ENCODE measurements around the gene C9orf78. TPM values are rescaled to one million over a fixed set of nuclear protein-coding genes. Genes with fewer than 3 reads are reported as not detected.

The C9orf78 gene
- total and polyA plus RNA-seq, 3 experiments from 2014 or later: 71.4 to 249 (median 76.4) TPM

- Histone ChIP-seq H3K27me3 (ENCODE audit: insufficient read depth, low read length, poor library complexity, severe bottlenecking) (no peaks in the 10 kb centered on the region), H3K4me3 (ENCODE audit: low read length) (peak overlapping the region; percentile 80), H3K4me1 (ENCODE audit: insufficient read depth, low read length) (peaks cover 60% of the 10 kb centered on the region), H3K27ac (ENCODE audit: low read depth, low read length) (peak overlapping the region; percentile 93), H3K9me3 (ENCODE audit: low read length) (no peaks in the 10 kb centered on the region), H3K36me3 (ENCODE audit: insufficient read depth, low read length) (peaks cover 30% of the 10 kb centered on the region)
- POLR2A ChIA-PET: interaction anchor here (1.0 to 1.9 kb wide), 5 partner anchors 32 to 204 kb away, joined by 3 to 15 read pairs (median 7); partner anchors contain the start of gene TOR1B
- CTCF ChIA-PET: interaction anchor here (1.0 to 2.0 kb wide), 5 partner anchors 24 to 51 kb away, joined by 5 to 7 read pairs (median 6); no protein-coding TSS in a partner anchor
- no peaks in the 10 kb centered on the region for H3K9me3 Mint-ChIP-seq
- DNase-seq: no peak
- H3K4me1 Mint-ChIP-seq: peaks cover 54 to 70% (median 67%) of the 10 kb centered on the region in 3 donors
- no peaks in the 10 kb centered on the region for H3K27me3 Mint-ChIP-seq
- H3K27ac Mint-ChIP-seq: peak overlapping the region; percentile 94 to 98 (median 96)
- peaks cover 1 to 67% (median 8%) of the 10 kb centered on the region in 3 donors for H3K36me3 Mint-ChIP-seq
- H3K4me3 Mint-ChIP-seq: peak overlapping the region; percentile 94 to 100 (median 96)
Measured at GRCh38 chr9:129835860-129836223, 767 bp upstream of the C9orf78 start.

DNA sequence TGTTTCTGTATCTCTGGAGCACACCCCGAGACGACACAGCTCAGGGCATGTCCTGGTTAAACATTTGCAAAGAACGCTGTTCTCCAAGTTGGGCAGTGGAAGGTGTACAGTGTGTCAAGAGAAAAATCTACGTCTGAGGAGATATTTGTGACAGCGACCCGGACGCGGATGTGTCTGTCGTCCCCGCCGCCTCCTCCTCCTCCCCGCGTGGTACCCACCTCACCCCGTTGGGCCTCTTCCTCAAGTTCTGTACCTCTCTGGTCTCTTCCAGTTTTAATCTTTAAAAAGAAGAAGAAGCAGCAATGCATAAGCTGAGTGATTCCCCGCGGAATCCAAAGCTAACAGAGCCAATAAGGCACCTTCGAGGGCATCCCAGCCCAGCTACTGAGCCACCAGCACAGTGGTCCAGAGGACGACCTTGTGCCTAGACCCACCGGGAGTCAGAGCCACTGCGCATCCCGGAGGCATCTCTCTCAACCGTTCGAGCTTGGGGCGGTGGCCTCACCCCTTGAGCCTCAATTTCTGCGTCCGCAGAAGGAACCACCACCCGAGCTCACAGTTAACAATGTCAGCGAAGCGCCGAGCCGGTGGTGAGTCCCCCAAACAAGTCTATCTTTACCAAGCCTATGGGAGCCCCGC, 467 bp downstream of the C9orf78 start:
- H3K27ac ChIP-seq (ENCODE audit: low read depth, low read length): peak overlapping the region; percentile 93
- H3K27ac Mint-ChIP-seq: peak overlapping the region; percentile 95 to 100 (median 99)
- peak overlapping the region; percentile 94 for H3K4me3 ChIP-seq (ENCODE audit: low read length)
- no peaks in the 10 kb centered on the region for H3K27me3 ChIP-seq (ENCODE audit: insufficient read depth, low read length, poor library complexity, severe bottlenecking)
- peaks cover 49 to 59% (median 58%) of the 10 kb centered on the region in 3 donors for H3K4me1 Mint-ChIP-seq
- H3K36me3 Mint-ChIP-seq: peaks cover 4 to 76% (median 14%) of the 10 kb centered on the region in 3 donors
- POLR2A ChIA-PET: interaction anchor here (0.6 to 1.9 kb wide), 10 partner anchors 9 to 1145 kb away, joined by 3 to 15 read pairs (median 5); partner anchors contain the start of genes TOR1A and TOR1B
- H3K9me3 ChIP-seq (ENCODE audit: low read length): no peaks in the 10 kb centered on the region
- CTCF ChIA-PET: interaction anchor here (1.0 to 1.7 kb wide), 3 partner anchors 8 to 53 kb away, joined by 4 to 7 read pairs (median 6); no protein-coding TSS in a partner anchor
- H3K9me3 Mint-ChIP-seq: no peaks in the 10 kb centered on the region
- H3K4me1 ChIP-seq (ENCODE audit: insufficient read depth, low read length): peaks cover 48% of the 10 kb centered on the region
- peaks cover 43% of the 10 kb centered on the region for H3K36me3 ChIP-seq (ENCODE audit: insufficient read depth, low read length)
- H3K27me3 Mint-ChIP-seq: no peaks in the 10 kb centered on the region
- DNase-seq: peak; percentile 35 to 62 (median 45)
- H3K4me3 Mint-ChIP-seq: peak overlapping the region; percentile 96 to 100 (median 99)

GRCh38 chr9:129832982-129833381, 2.1 kb downstream of the C9orf78 start:
- Mint-ChIP-seq H3K27me3 (no peaks in the 10 kb centered on the region), H3K4me3 (peak overlapping the region; percentile 96 to 100 (median 99)), H3K36me3 (peaks cover 4 to 84% (median 18%) of the 10 kb centered on the region in 3 donors), H3K9me3 (no peaks in the 10 kb centered on the region), H3K4me1 (peaks cover 38 to 43% (median 41%) of the 10 kb centered on the region in 3 donors), H3K27ac (peak overlapping the region in 7 of 8 donors; percentile 39 to 99 (median 84))
- DNase-seq: no peak
- POLR2A ChIA-PET: interaction anchor here (0.6 kb wide), 1 partner anchor 10 kb away, joined by 3 read pairs; no protein-coding TSS in a partner anchor
- no peak overlapping the region for H3K27ac ChIP-seq (ENCODE audit: low read depth, low read length)
- no peaks in the 10 kb centered on the region for H3K9me3 ChIP-seq (ENCODE audit: low read length)
- peaks cover 52% of the 10 kb centered on the region for H3K36me3 ChIP-seq (ENCODE audit: insufficient read depth, low read length)
- H3K27me3 ChIP-seq (ENCODE audit: insufficient read depth, low read length, poor library complexity, severe bottlenecking): no peaks in the 10 kb centered on the region
- CTCF ChIA-PET: no interaction called here
- H3K4me3 ChIP-seq (ENCODE audit: low read length): no peak overlapping the region
- H3K4me1 ChIP-seq (ENCODE audit: insufficient read depth, low read length): peaks cover 32% of the 10 kb centered on the region

DNA sequence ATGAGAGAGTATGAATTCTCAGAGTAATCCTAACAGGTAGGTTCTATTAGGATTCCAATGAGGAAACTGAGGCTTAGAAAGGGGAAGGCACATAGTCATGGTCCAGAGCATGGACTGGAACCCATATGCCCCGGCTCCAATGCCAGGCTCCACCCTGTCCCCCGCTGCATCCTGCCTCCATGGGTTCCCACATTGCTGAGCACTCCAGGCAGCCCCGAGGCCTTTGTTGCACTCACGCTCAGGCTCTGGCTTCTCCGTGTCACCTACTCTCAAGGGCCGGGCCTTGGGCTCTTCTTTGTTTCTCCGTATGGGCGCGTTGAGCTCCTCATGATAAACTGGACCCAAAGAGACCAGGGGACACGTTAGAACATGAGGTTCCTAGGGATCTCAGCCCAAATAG, 6.1 kb downstream of the C9orf78 start:
- H3K27me3 ChIP-seq (ENCODE audit: insufficient read depth, low read length, poor library complexity, severe bottlenecking): no peaks in the 10 kb centered on the region
- peak overlapping the region in 4 of 8 donors; percentile 38 to 90 (median 74) for H3K27ac Mint-ChIP-seq
- H3K36me3 Mint-ChIP-seq: peaks cover 4 to 68% (median 16%) of the 10 kb centered on the region in 3 donors
- POLR2A ChIA-PET: interaction anchor here (0.7 kb wide), 1 partner anchor 190 kb away, joined by 3 read pairs; no protein-coding TSS in a partner anchor
- H3K27me3 Mint-ChIP-seq: no peaks in the 10 kb centered on the region
- H3K4me3 Mint-ChIP-seq: peak overlapping the region in 1 of 7 donors; percentile 61
- no peak overlapping the region for H3K4me3 ChIP-seq (ENCODE audit: low read length)
- CTCF ChIA-PET: no interaction called here
- peaks cover 9% of the 10 kb centered on the region for H3K4me1 ChIP-seq (ENCODE audit: insufficient read depth, low read length)
- H3K9me3 ChIP-seq (ENCODE audit: low read length): no peaks in the 10 kb centered on the region
- no peak overlapping the region for H3K27ac ChIP-seq (ENCODE audit: low read depth, low read length)
- H3K9me3 Mint-ChIP-seq: no peaks in the 10 kb centered on the region
- peaks cover 57% of the 10 kb centered on the region for H3K36me3 ChIP-seq (ENCODE audit: insufficient read depth, low read length)
- no peak for DNase-seq
- peaks cover 8 to 12% (median 9%) of the 10 kb centered on the region in 3 donors for H3K4me1 Mint-ChIP-seq

DNA sequence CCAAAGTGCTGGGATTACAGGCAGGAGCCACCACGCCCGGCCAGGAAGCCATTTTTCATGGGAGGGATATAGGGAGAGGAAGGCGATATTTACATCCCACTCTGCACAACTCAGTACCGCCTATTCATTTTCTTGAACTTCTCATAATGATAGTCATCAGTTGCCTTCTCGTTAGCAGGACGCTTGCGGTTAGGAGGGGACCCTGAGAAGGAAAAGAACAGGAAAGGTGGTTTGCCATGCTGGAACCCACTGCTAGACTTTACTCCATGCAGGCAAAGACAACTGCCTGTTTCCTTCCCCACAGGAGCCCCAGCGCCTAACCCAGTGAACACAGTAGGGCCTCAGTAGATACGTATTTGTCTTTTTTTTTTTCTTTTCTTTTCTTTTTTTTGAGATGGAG, 7.0 kb downstream of the C9orf78 start:
- H3K27me3 Mint-ChIP-seq: no peaks in the 10 kb centered on the region
- no peak overlapping the region for H3K27ac Mint-ChIP-seq
- Histone ChIP-seq H3K4me3 (ENCODE audit: low read length) (no peak overlapping the region), H3K27me3 (ENCODE audit: insufficient read depth, low read length, poor library complexity, severe bottlenecking) (no peaks in the 10 kb centered on the region), H3K9me3 (ENCODE audit: low read length) (no peaks in the 10 kb centered on the region), H3K27ac (ENCODE audit: low read depth, low read length) (no peak overlapping the region), H3K4me1 (ENCODE audit: insufficient read depth, low read length) (peaks cover under 1% of the 10 kb centered on the region), H3K36me3 (ENCODE audit: insufficient read depth, low read length) (peaks cover 49% of the 10 kb centered on the region)
- CTCF ChIA-PET: no interaction called here
- no peak for DNase-seq
- H3K4me1 Mint-ChIP-seq: peaks cover under 1 to 4% (median 1%) of the 10 kb centered on the region in 3 donors
- H3K36me3 Mint-ChIP-seq: peaks cover 4 to 64% (median 13%) of the 10 kb centered on the region in 3 donors
- POLR2A ChIA-PET: no interaction called here
- H3K4me3 Mint-ChIP-seq: peak overlapping the region in 1 of 7 donors; percentile 37
- no peaks in the 10 kb centered on the region for H3K9me3 Mint-ChIP-seq

GRCh38 chr9:129826759-129827158, 8.3 kb downstream of the C9orf78 start:
- H3K36me3 ChIP-seq (ENCODE audit: insufficient read depth, low read length): peaks cover 52% of the 10 kb centered on the region
- ChIA-PET CTCF (interaction anchor here (0.7 to 1.4 kb wide), 2 partner anchors 8 to 221 kb away, joined by 3 to 4 read pairs; partner anchors contain the start of gene C9orf78), POLR2A (no interaction called here)
- Mint-ChIP-seq H3K4me3 (no peak overlapping the region), H3K9me3 (no peaks in the 10 kb centered on the region), H3K27ac (peak overlapping the region in 2 of 8 donors; percentile 19 to 39), H3K36me3 (peaks cover 7 to 63% (median 15%) of the 10 kb centered on the region in 3 donors), H3K27me3 (no peaks in the 10 kb centered on the region), H3K4me1 (peaks cover 11 to 14% (median 14%) of the 10 kb centered on the region in 3 donors)
- H3K27me3 ChIP-seq (ENCODE audit: insufficient read depth, low read length, poor library complexity, severe bottlenecking): no peaks in the 10 kb centered on the region
- peaks cover 9% of the 10 kb centered on the region for H3K4me1 ChIP-seq (ENCODE audit: insufficient read depth, low read length)
- DNase-seq: no peak
- H3K9me3 ChIP-seq (ENCODE audit: low read length): no peaks in the 10 kb centered on the region
- H3K27ac ChIP-seq (ENCODE audit: low read depth, low read length): no peak overlapping the region
- H3K4me3 ChIP-seq (ENCODE audit: low read length): no peak overlapping the region

GRCh38 chr9:129826344-129826743, 8.7 kb downstream of the C9orf78 start:
- no peak overlapping the region for H3K4me3 Mint-ChIP-seq
- ChIA-PET CTCF (interaction anchor here (0.7 to 1.4 kb wide), 2 partner anchors 8 to 221 kb away, joined by 3 to 4 read pairs; partner anchors contain the start of gene C9orf78), POLR2A (no interaction called here)
- no peaks in the 10 kb centered on the region for H3K27me3 Mint-ChIP-seq
- H3K4me1 Mint-ChIP-seq: peaks cover 11 to 14% (median 14%) of the 10 kb centered on the region in 3 donors
- Histone ChIP-seq H3K4me3 (ENCODE audit: low read length) (no peak overlapping the region), H3K36me3 (ENCODE audit: insufficient read depth, low read length) (peaks cover 47% of the 10 kb centered on the region), H3K9me3 (ENCODE audit: low read length) (no peaks in the 10 kb centered on the region), H3K27ac (ENCODE audit: low read depth, low read length) (no peak overlapping the region), H3K27me3 (ENCODE audit: insufficient read depth, low read length, poor library complexity, severe bottlenecking) (no peaks in the 10 kb centered on the region), H3K4me1 (ENCODE audit: insufficient read depth, low read length) (peaks cover 9% of the 10 kb centered on the region)
- no peaks in the 10 kb centered on the region for H3K9me3 Mint-ChIP-seq
- peaks cover 7 to 61% (median 15%) of the 10 kb centered on the region in 3 donors for H3K36me3 Mint-ChIP-seq
- H3K27ac Mint-ChIP-seq: peak overlapping the region in 1 of 8 donors; percentile 39
- DNase-seq: no peak
